Measurements from ENCODE around the gene PFKFB3.

The PFKFB3 gene

DNA sequence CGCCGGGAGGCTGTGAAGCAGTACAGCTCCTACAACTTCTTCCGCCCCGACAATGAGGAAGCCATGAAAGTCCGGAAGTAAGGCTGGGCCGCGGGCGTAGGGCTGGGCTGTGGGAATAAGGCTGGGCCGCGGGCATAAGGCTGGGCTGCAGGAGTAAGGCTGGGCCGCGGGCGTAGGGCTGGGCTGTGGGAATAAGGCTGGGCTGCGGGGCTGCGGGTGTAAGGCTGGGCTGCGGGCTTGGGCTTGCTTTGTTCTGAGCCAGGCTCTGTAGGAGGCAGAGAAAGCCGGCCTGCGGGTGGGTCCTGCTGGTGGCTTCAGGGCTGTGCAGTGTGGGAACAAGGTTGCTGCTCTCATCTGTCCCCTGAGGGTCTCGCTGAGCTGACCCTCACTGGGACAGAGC is 12.5 kb downstream of the PFKFB3 start:
- H3K36me3 ChIP-seq (ENCODE audit: insufficient read depth, low read length) = peaks cover 29% of the 10 kb centered on the region
- H3K4me1 ChIP-seq (ENCODE audit: insufficient read depth, low read length) = peaks cover 16% of the 10 kb centered on the region
- H3K9me3 ChIP-seq (ENCODE audit: control insufficient read depth, insufficient read depth, low read length) = no peaks in the 10 kb centered on the region
- H3K9ac ChIP-seq (ENCODE audit: low read depth, low read length) = no peak overlapping the region

DNA sequence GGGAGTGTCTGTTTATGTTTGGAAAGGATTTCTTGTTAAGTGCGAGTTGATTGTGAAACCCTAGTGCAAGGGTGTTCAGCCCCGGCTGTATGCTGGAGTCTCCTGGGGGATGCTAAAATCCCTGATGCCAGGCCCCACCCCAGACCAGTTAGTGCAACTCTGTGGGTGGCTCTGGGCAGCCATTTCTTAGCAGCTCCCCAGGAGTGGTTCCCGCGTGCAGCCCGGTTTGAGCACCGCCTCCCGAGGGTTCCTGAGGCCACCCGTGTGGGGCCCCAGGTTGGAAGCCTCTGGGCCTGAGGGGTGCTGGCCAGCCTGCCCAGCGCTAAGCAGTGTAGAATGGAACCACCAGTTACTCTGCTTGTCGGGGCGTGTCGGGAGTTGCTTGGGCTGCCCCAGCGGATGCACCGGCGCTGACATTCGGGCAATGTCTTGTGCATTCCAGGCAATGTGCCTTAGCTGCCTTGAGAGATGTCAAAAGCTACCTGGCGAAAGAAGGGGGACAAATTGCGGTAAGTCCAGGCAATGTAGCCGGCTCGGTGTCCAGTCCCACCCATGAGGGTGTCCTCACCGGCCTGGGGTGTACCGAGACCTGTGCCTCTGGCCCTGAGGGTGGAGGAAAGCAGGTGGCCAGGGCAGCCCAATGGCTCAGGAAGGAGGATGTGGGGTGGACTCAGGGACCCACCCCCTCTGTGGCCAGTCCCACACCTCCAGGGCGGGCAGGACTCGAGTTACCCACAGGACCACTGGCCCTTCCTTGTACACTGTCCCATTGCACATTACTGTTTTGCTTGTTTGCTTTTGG is 13.2 kb downstream of the PFKFB3 start:
- peaks cover 15% of the 10 kb centered on the region for H3K4me1 ChIP-seq (ENCODE audit: insufficient read depth, low read length)
- no peaks in the 10 kb centered on the region for H3K9me3 ChIP-seq (ENCODE audit: control insufficient read depth, insufficient read depth, low read length)
- H3K36me3 ChIP-seq (ENCODE audit: insufficient read depth, low read length) = peaks cover 29% of the 10 kb centered on the region
- no peak overlapping the region for H3K9ac ChIP-seq (ENCODE audit: low read depth, low read length)

DNA sequence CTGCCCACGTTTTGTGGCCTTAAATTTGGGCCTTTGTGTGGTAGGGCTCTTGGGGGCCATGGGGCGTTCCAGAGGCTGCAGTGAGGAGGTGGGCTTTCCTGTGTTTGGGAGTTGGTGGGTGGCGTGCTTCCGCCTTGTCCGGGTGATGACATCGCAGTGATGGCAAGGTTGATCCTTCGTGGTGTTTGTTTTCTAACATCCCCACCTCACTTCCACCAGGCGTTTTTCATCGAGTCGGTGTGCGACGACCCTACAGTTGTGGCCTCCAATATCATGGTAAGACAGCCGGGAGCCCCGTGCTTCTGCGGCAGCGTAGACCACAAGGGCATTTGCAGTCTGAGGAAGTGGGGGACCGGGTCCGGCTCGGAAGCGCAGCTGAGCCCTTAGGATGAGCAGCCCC is 14.2 kb downstream of the PFKFB3 start:
- Histone ChIP-seq H3K4me1 (ENCODE audit: insufficient read depth, low read length) (peaks cover 5% of the 10 kb centered on the region; the same call in 1 of the 2 replicates), H3K36me3 (ENCODE audit: insufficient read depth, low read length) (peaks cover 29% of the 10 kb centered on the region), H3K9ac (ENCODE audit: low read depth, low read length) (no peak overlapping the region), H3K9me3 (ENCODE audit: control insufficient read depth, insufficient read depth, low read length) (no peaks in the 10 kb centered on the region)

DNA sequence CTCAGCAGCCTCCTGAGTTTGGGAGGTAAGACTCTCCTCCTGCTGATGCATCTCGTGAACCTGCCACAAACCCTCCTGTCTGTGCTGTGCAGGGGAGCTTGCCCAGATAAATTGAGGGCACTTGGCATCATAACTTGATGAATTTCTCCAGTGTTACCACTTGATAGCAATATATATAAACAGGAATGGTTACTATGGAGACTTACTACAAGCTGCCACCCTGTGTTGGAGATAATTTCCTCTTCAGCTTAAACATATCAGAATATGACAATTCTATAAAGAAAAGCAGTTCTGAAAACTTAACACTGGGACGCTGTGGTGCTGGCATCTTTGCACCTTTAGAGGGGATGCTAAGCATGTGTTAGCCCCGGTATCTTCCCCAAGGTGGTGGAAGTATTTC is 14.9 kb downstream of the PFKFB3 start:
- Histone ChIP-seq H3K4me1 (ENCODE audit: insufficient read depth, low read length) (peaks cover 4% of the 10 kb centered on the region; the same call in 1 of the 2 replicates), H3K9ac (ENCODE audit: low read depth, low read length) (no peak overlapping the region), H3K36me3 (ENCODE audit: insufficient read depth, low read length) (peaks cover 29% of the 10 kb centered on the region), H3K9me3 (ENCODE audit: control insufficient read depth, insufficient read depth, low read length) (no peaks in the 10 kb centered on the region)

DNA sequence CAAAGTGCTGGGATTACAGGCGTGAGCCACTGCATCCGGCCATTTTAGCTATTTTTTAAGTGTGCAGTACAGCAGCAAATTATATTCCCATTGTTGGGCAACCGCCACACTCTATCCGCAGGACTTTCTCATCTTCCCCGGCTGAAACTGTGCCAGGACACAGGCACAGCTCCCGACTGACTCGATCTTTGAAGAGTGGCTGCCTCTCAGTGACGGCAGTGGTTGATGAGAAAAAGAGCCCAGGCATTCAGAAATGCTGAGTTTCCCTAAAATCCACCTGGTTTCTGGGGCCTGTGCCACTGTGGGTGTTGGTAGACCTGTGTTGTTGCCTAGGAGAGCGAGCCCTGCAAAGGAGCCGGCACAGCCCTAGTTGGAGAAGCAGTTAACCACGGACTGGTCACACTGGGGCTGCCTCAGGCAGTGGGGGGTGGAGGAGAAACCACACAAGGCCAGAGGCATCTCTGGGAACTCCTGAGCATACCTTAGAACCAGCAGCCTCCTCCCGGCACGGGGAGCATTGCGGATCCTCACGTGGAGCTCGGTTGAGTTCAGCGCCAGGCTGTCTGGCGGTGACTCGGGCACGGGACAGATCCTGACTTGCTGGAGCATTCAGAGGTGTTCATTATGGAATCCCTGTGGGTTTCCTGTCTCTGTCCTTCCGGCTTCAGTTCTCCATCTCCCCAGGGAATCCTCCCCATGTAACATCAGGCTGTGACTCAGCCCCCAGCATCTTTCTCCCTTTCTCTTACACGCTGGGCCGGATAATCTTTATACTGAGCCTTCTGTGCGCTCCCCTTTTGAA is 16.2 kb downstream of the PFKFB3 start:
- peaks cover 4% of the 10 kb centered on the region; the same call in 1 of the 2 replicates for H3K4me1 ChIP-seq (ENCODE audit: insufficient read depth, low read length)
- no peaks in the 10 kb centered on the region for H3K9me3 ChIP-seq (ENCODE audit: control insufficient read depth, insufficient read depth, low read length)
- peaks cover 29% of the 10 kb centered on the region for H3K36me3 ChIP-seq (ENCODE audit: insufficient read depth, low read length)
- no peak overlapping the region for H3K9ac ChIP-seq (ENCODE audit: low read depth, low read length)

DNA sequence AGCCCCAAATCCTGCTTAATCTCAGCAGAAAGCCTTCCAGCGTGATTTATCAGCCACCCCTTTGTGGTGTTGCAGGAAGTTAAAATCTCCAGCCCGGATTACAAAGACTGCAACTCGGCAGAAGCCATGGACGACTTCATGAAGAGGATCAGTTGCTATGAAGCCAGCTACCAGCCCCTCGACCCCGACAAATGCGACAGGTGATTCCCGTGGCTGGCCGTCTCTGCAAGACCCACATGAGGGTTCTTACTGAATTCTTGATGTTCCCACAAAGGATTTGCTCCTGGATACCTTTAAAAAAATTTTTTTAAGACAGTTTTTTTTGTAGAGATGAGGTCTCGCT is 16.7 kb downstream of the PFKFB3 start:
- Histone ChIP-seq H3K9me3 (ENCODE audit: control insufficient read depth, insufficient read depth, low read length) (no peaks in the 10 kb centered on the region), H3K36me3 (ENCODE audit: insufficient read depth, low read length) (peaks cover 32% of the 10 kb centered on the region), H3K4me1 (ENCODE audit: insufficient read depth, low read length) (peaks cover 4% of the 10 kb centered on the region; the same call in 1 of the 2 replicates), H3K9ac (ENCODE audit: low read depth, low read length) (no peak overlapping the region)

DNA sequence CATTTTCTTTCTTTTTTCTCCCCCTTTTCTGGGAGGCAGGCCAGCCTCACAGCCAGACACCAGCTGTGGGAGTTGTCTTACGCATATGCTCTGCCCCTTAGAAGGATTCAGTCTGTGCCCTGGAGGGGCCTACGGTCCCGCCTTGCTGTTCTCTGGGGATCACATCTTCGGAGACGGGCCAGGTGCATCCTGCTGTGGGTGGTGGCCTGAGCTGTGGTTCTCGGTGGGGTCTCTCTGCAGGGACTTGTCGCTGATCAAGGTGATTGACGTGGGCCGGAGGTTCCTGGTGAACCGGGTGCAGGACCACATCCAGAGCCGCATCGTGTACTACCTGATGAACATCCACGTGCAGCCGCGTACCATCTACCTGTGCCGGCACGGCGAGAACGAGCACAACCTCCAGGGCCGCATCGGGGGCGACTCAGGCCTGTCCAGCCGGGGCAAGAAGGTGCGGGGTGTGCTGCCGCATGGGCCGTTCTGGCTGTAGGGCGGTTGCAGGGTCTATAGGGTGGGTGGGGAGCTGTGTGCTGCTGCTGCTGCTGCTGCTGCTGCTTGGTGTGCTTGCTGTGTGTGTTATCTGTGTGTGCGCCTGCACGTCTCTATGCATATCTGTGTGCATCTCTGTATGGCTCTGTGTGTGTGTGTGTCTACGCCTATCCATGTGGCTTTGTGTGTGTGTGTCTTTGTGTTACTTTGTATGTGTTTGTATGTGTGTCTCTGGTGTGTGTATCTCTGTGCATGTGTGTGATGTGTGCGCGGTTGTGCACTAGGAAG is 17.9 kb downstream of the PFKFB3 start:
- H3K36me3 ChIP-seq (ENCODE audit: insufficient read depth, low read length) = peaks cover 31% of the 10 kb centered on the region
- no peak overlapping the region for H3K9ac ChIP-seq (ENCODE audit: low read depth, low read length)
- no peaks in the 10 kb centered on the region for H3K9me3 ChIP-seq (ENCODE audit: control insufficient read depth, insufficient read depth, low read length)
- H3K4me1 ChIP-seq (ENCODE audit: insufficient read depth, low read length) = peaks cover 4% of the 10 kb centered on the region; the same call in 1 of the 2 replicates

DNA sequence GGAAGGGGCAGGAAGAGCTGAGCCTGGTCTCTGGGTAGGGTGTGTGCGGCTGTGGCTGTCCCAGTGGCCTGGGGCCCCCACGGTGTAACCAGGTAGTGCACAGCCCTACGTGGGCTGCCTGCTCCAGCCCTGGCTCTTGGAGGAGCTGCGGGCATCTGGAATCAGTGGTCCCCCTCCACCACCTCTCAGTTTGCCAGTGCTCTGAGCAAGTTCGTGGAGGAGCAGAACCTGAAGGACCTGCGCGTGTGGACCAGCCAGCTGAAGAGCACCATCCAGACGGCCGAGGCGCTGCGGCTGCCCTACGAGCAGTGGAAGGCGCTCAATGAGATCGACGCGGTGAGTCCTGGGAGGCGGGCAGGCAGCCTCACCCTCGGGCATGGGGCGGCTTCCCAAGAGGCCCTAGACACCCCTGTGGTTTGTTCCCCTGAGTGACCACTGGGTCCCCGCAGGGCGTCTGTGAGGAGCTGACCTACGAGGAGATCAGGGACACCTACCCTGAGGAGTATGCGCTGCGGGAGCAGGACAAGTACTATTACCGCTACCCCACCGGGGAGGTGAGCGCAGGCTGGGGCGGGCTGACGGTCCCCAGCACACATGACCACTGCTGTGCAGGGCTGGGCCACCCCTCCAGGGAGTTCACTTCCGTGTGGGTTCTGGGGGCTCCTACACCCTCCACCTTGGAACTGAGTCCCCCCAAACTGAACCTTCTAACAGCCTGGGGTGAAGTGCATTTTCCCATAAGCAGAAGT is 18.6 kb downstream of the PFKFB3 start:
- peaks cover 30% of the 10 kb centered on the region for H3K36me3 ChIP-seq (ENCODE audit: insufficient read depth, low read length)
- H3K4me1 ChIP-seq (ENCODE audit: insufficient read depth, low read length) = peaks cover 4% of the 10 kb centered on the region; the same call in 1 of the 2 replicates
- H3K9ac ChIP-seq (ENCODE audit: low read depth, low read length) = no peak overlapping the region
- no peaks in the 10 kb centered on the region for H3K9me3 ChIP-seq (ENCODE audit: control insufficient read depth, insufficient read depth, low read length)

DNA sequence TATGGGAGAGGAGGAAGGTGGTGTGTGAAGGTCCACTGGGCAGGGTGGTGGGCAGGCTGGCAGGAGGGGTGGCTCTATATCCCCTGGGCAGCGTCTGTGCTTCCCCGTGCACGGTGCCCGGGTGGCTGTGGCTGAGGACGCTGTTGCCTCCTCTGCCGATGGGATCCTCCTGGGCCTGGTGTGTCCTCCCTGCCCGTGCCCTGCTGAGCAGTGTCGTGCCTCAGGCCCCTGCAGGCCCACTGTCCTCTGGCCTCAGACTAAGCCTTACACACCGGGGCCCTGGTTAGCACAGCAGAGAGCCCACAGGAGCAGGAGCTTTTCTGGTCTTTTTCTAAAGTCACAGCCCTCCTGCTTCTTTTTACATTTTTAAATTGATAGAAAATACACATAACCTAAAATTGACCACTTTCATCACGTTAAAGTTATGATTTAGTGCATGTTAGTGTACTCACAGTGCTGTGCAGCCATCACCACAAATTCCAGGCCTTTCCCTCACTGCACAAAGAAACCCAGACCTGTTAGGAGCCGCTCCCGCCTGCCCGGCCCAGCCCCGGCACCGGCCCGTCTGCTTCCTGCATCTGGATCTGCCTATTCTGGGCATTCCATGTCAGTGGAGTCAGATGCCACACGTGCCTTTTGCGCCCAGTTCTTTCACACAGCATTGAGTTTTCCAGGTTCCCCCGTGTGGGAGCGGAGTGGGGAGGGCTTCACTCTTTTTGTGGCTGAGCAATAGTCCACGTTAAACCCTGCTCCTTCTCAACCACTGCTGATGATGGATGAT is 19.4 kb downstream of the PFKFB3 start:
- Histone ChIP-seq H3K36me3 (ENCODE audit: insufficient read depth, low read length) (peaks cover 30% of the 10 kb centered on the region), H3K9me3 (ENCODE audit: control insufficient read depth, insufficient read depth, low read length) (no peaks in the 10 kb centered on the region), H3K9ac (ENCODE audit: low read depth, low read length) (no peak overlapping the region), H3K4me1 (ENCODE audit: insufficient read depth, low read length) (peaks cover 4% of the 10 kb centered on the region; the same call in 1 of the 2 replicates)

DNA sequence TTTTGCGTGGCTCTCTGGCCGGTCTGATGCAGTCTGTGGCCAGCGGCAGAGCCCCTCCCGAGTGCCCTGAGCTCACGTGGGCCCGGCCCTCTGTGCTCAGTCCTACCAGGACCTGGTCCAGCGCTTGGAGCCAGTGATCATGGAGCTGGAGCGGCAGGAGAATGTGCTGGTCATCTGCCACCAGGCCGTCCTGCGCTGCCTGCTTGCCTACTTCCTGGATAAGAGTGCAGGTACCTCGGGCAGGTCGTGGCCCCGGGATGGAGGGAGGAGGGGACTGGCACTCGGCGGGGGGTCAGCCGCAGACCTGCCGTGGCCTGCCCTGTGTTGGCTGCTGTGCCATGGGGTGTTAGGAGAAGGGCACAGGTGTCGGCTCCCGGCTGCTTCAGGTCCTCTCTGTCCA is 20.0 kb downstream of the PFKFB3 start:
- H3K9me3 ChIP-seq (ENCODE audit: control insufficient read depth, insufficient read depth, low read length) = no peaks in the 10 kb centered on the region
- peaks cover 33% of the 10 kb centered on the region for H3K36me3 ChIP-seq (ENCODE audit: insufficient read depth, low read length)
- peaks cover 4% of the 10 kb centered on the region; the same call in 1 of the 2 replicates for H3K4me1 ChIP-seq (ENCODE audit: insufficient read depth, low read length)
- no peak overlapping the region for H3K9ac ChIP-seq (ENCODE audit: low read depth, low read length)

DNA sequence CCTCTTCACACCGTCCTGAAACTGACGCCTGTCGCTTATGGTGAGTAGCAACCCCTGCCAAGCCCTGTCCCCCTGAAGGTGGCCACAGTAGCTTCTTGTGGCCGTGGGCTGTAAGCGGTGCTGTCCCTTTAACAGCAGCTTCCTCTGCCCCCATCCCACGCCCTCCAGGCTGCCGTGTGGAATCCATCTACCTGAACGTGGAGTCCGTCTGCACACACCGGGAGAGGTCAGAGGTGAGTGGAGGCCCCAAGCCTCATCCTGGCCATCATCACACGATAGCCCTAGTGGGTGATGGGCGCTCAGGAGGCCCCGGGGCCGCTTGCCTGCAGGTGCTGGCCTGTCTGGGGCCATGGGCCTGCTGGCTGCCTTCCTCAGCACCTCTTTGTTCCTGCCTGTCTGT is 21.2 kb downstream of the PFKFB3 start:
- Histone ChIP-seq H3K4me1 (ENCODE audit: insufficient read depth, low read length) (peaks cover 3% of the 10 kb centered on the region; the same call in 1 of the 2 replicates), H3K9ac (ENCODE audit: low read depth, low read length) (no peak overlapping the region), H3K36me3 (ENCODE audit: insufficient read depth, low read length) (peaks cover 31% of the 10 kb centered on the region), H3K9me3 (ENCODE audit: control insufficient read depth, insufficient read depth, low read length) (no peaks in the 10 kb centered on the region)

DNA sequence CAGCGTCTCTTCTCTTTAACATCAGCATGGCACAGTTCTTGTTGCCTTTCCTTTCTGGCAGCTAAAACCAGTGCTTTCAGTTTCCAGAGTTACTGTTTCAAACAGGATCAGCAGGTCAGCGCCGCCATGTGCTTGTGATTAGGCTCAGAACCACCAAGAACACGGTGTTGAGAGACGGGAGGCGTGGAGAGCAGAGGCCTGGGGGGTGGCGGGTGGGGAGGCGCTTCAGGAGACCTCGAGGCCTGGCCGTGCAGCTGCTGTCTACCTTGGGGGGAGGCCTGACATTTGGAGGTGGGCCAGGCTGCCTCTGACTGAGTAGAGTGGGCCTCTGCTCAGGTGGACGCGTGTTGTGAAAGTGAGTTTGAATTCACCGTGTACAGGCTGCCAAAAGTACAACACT is 22.0 kb downstream of the PFKFB3 start:
- Histone ChIP-seq H3K4me1 (ENCODE audit: insufficient read depth, low read length) (no peaks in the 10 kb centered on the region), H3K9me3 (ENCODE audit: control insufficient read depth, insufficient read depth, low read length) (no peaks in the 10 kb centered on the region), H3K9ac (ENCODE audit: low read depth, low read length) (no peak overlapping the region), H3K36me3 (ENCODE audit: insufficient read depth, low read length) (peaks cover 24% of the 10 kb centered on the region; the same call in 1 of the 2 replicates)

DNA sequence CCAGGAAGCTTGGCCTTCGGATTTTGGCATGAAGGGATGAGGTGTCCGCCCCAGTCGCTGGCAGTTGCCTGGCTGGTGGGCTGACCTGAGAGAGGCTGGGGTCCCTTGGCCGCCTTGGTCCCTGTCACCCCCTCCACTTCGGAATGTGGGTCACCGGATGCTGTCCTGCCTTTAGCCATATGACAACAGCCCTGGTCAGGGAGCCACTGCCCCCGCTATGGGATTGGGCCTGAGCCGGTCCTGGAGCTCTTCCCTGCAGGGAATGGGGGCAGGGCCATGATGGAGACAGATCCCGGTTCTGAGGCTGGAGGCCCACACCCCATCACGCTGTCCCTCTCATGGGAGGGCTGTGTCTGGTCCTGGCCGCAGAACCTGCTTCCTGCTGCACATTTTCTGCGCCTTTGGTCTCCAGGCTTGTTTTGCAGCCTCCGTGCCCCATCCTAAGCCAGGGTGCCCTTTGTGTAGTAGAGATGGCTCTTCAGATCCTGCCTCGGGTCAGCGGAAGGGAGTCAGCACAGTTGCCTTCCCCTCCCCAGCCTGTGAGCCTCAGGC is 22.6 kb downstream of the PFKFB3 start:
- Histone ChIP-seq H3K4me1 (ENCODE audit: insufficient read depth, low read length) (no peaks in the 10 kb centered on the region), H3K9ac (ENCODE audit: low read depth, low read length) (no peak overlapping the region), H3K36me3 (ENCODE audit: insufficient read depth, low read length) (peaks cover 30% of the 10 kb centered on the region), H3K9me3 (ENCODE audit: control insufficient read depth, insufficient read depth, low read length) (no peaks in the 10 kb centered on the region)
